ENCODE results near the gene PHF2. TPM values are rescaled to one million over a fixed set of nuclear protein-coding genes. Genes with fewer than 3 reads are reported as not detected.

PHF2 gene
- total and polyA plus RNA-seq, 4 experiments from 2014 or later: 0.48 to 41.2 (median 21.0) TPM

DNA sequence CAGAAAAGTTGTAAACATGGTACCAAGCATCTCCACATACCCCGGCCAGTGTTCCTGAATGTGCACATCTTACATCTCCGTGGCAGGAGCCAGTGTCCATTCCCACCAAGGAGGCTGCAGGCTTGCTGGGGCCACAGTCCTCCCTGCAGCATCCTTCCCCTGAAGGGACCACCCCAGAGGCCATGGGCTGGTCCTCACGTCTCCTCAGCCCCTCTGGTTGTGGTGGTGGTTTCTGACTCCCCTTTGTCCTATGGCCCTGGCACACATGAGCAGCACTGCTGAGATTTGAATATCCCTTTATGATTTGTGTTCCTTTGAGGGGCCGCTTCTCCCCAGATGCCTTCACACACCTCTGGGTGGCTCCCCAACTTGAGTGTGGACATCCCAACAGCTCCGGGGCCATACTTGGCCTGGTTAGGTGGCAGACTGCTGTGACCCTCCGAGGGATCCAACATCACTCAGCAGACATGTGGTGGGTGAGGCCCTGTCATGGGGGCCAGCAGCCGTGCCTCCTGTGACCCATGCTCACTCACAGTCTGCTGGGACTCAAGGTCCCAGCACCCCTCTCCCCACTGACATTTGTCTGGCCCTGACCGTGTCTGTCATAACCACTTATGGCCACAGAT lies 14.3 kb downstream of the PHF2 start:
- H3K9me3 ChIP-seq (ENCODE audit: control insufficient read depth in 1 of 2, low read length in 2 of 2): no peaks in the 10 kb centered on the region
- H3K9me3 Mint-ChIP-seq: no peaks in the 10 kb centered on the region
- no peaks in the 10 kb centered on the region for H3K27me3 Mint-ChIP-seq
- CTCF ChIA-PET (ENCODE audit: partially characterized antibody): no interaction called here
- POLR2A ChIA-PET (ENCODE audit: partially characterized antibody): no interaction called here
- H3K4me3 ChIP-seq (ENCODE audit: low read length in 2 of 2): no peak overlapping the region
- no peak overlapping the region for H3K4me3 Mint-ChIP-seq
- DNase-seq: no peak
- no peaks in the 10 kb centered on the region for H3K36me3 Mint-ChIP-seq
- H3K4me1 Mint-ChIP-seq: peaks cover 30 to 86% (median 61%) of the 10 kb centered on the region in 4 donors
- H3K27ac ChIP-seq (ENCODE audit: low read depth, low read length): no peak overlapping the region
- intact Hi-C loops (cut with micrococcal nuclease): no loop called here
- peak overlapping the region in 2 of 7 donors; percentile 61 to 63 for H3K27ac Mint-ChIP-seq
- peaks cover 12% of the 10 kb centered on the region for H3K4me1 ChIP-seq (ENCODE audit: insufficient read depth, low read length)
- no peaks in the 10 kb centered on the region for H3K27me3 ChIP-seq (ENCODE audit: insufficient read depth, low read length)
- no peaks in the 10 kb centered on the region for H3K36me3 ChIP-seq (ENCODE audit: insufficient read depth, low read length)

DNA sequence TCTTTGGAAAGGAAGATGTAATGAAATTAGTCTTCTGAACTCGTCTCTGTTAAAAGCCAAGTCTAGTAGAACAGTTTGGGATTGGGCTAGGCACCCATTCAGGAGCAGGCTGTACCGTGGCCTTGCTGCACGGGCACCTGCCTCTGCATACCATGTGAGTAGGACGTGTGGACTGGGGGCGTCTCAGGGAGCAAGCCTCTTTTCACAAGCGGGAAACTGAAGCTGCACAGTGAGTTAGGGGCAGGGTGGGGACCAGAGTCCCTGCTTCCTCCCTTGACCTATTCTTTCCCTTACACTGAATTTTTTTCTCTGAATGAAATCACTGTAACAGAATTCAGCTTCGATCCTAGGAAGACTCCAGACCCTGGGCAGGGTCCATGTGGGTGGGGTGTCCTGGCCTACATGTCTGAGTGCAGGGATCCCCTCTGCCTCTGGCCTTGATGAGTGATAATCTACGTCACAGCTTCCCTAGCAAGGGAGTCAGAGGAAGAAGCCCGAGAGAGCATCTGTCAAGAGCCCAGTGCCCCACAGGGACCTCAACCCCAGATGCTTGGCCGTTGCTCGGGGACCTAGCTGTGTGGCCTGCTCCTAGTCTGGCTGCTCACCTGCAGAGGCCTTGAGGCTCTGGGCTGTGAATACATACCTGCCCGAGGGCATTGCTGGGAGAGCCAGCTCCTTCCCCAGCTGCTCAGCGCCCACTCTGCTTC lies 15.1 kb downstream of the PHF2 start:
- ChIA-PET POLR2A (ENCODE audit: partially characterized antibody) (no interaction called here), CTCF (ENCODE audit: partially characterized antibody) (no interaction called here)
- Mint-ChIP-seq H3K4me1 (peaks cover 34 to 87% (median 66%) of the 10 kb centered on the region in 4 donors), H3K27me3 (no peaks in the 10 kb centered on the region), H3K27ac (peak overlapping the region in 1 of 7 donors; percentile 57), H3K36me3 (no peaks in the 10 kb centered on the region), H3K9me3 (no peaks in the 10 kb centered on the region), H3K4me3 (no peak overlapping the region)
- Histone ChIP-seq H3K9me3 (ENCODE audit: control insufficient read depth in 1 of 2, low read length in 2 of 2) (no peaks in the 10 kb centered on the region), H3K36me3 (ENCODE audit: insufficient read depth, low read length) (no peaks in the 10 kb centered on the region), H3K27ac (ENCODE audit: low read depth, low read length) (no peak overlapping the region), H3K4me3 (ENCODE audit: low read length in 2 of 2) (no peak overlapping the region), H3K4me1 (ENCODE audit: insufficient read depth, low read length) (peaks cover 19% of the 10 kb centered on the region), H3K27me3 (ENCODE audit: insufficient read depth, low read length) (no peaks in the 10 kb centered on the region)
- no peak for DNase-seq
- intact Hi-C loops (cut with micrococcal nuclease): no loop called here

DNA sequence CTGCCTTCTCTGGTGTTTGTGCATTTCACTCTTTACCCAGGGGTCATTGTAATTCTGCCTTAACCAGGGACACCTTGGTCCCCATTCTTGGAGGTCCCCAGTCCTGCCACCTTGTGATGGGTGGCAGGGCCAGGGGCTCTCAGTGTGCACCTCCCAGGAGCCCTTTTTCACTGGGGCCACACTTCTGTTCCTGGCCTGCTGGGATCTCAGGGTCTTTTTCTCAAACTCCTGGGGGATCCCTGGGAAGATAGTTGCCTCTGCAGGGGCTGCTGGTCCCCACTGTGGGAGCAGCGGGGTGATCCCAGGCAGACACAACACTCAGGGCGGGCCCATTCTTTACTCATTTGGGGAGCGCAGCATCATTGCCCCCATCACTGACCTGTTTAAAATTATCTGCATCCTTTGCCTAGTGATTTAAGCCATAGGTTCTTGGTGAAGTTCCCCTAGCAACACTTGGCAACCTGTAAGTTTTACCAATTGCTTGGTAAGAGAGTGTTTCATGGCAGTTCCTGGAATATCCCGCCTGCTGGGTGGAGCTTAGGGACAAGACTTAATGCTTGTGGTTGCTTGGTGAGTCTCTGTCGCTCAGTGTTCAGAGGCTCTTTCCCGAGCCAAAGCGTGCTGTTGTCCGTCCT lies 15.7 kb downstream of the PHF2 start:
- no peaks in the 10 kb centered on the region for H3K9me3 Mint-ChIP-seq
- intact Hi-C loops (cut with micrococcal nuclease): no loop called here
- H3K27ac Mint-ChIP-seq: no peak overlapping the region
- Histone ChIP-seq H3K4me3 (ENCODE audit: low read length in 2 of 2) (no peak overlapping the region), H3K4me1 (ENCODE audit: insufficient read depth, low read length) (peaks cover 20% of the 10 kb centered on the region), H3K9me3 (ENCODE audit: control insufficient read depth in 1 of 2, low read length in 2 of 2) (no peaks in the 10 kb centered on the region), H3K27me3 (ENCODE audit: insufficient read depth, low read length) (no peaks in the 10 kb centered on the region), H3K27ac (ENCODE audit: low read depth, low read length) (no peak overlapping the region), H3K36me3 (ENCODE audit: insufficient read depth, low read length) (no peaks in the 10 kb centered on the region)
- no peak overlapping the region for H3K4me3 Mint-ChIP-seq
- no peaks in the 10 kb centered on the region for H3K27me3 Mint-ChIP-seq
- peaks cover 30 to 84% (median 59%) of the 10 kb centered on the region in 4 donors for H3K4me1 Mint-ChIP-seq
- CTCF ChIA-PET (ENCODE audit: partially characterized antibody): interaction anchor here (0.7 to 1.1 kb wide), 2 partner anchors 10 to 26 kb away, joined by 3 to 5 read pairs; no protein-coding TSS in a partner anchor
- POLR2A ChIA-PET (ENCODE audit: partially characterized antibody): interaction anchor here (1.0 kb wide), 1 partner anchor 14 kb away, joined by 4 read pairs; no protein-coding TSS in a partner anchor
- H3K36me3 Mint-ChIP-seq: no peaks in the 10 kb centered on the region
- no peak for DNase-seq

DNA sequence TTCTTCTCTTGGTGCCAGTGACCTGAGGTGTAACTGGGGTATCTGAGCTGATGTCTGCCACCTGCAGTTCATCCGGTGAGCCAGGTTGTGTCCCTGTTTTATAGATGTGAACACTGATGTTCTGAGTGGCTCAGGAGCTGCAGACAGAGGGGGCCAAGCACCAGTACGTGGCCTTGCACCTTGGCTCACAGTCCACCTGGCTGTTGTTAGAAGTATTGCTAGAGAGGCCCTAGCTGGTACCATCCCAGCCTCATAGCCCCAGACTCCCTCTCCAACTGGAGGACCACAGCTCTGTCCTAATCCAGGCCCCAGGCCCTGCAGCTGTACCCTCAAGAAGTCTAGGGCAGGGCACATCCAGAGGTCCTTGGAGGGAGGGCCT lies 16.2 kb downstream of the PHF2 start:
- no peaks in the 10 kb centered on the region for H3K27me3 Mint-ChIP-seq
- H3K27ac ChIP-seq (ENCODE audit: low read depth, low read length): no peak overlapping the region
- no peak overlapping the region for H3K4me3 ChIP-seq (ENCODE audit: low read length in 2 of 2)
- H3K4me1 ChIP-seq (ENCODE audit: insufficient read depth, low read length): peaks cover 25% of the 10 kb centered on the region
- no peak overlapping the region for H3K27ac Mint-ChIP-seq
- ChIA-PET POLR2A (ENCODE audit: partially characterized antibody) (interaction anchor here (1.0 kb wide), 1 partner anchor 14 kb away, joined by 4 read pairs; no protein-coding TSS in a partner anchor), CTCF (ENCODE audit: partially characterized antibody) (interaction anchor here (0.7 to 1.1 kb wide), 2 partner anchors 10 to 27 kb away, joined by 3 to 5 read pairs; no protein-coding TSS in a partner anchor)
- no peak for DNase-seq
- no peak overlapping the region for H3K4me3 Mint-ChIP-seq
- peaks cover 34 to 84% (median 61%) of the 10 kb centered on the region in 4 donors for H3K4me1 Mint-ChIP-seq
- H3K9me3 Mint-ChIP-seq: no peaks in the 10 kb centered on the region
- H3K9me3 ChIP-seq (ENCODE audit: control insufficient read depth in 1 of 2, low read length in 2 of 2): no peaks in the 10 kb centered on the region
- H3K36me3 Mint-ChIP-seq: no peaks in the 10 kb centered on the region
- no peaks in the 10 kb centered on the region for H3K27me3 ChIP-seq (ENCODE audit: insufficient read depth, low read length)
- intact Hi-C loops (cut with micrococcal nuclease): no loop called here
- no peaks in the 10 kb centered on the region for H3K36me3 ChIP-seq (ENCODE audit: insufficient read depth, low read length)

DNA sequence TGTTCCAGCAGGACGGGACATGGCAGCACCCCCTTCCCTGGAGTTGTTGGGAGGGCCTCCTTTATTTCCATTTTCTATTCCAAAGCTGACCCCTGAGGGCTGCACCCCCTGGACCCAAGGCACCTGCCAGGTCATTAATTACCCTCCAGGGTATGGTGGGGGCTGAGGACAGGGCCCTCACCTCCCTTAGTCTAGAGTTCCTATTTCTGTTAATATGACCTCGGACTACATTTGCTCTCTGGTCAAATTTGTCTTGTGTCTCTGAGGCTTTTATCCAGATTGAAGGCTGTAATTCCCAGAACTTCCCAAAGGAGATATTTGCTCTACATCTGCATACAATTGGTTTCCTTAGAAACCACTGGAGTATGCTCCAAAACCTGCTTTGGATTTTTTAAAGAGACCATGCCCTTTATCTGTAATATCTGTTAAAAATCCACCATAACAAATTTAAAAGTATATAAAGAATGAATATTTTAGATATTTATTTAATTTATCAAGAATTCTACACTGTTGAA lies 16.8 kb downstream of the PHF2 start:
- Mint-ChIP-seq H3K4me1 (peaks cover 40 to 84% (median 62%) of the 10 kb centered on the region in 4 donors), H3K4me3 (no peak overlapping the region), H3K27me3 (no peaks in the 10 kb centered on the region), H3K27ac (no peak overlapping the region), H3K36me3 (no peaks in the 10 kb centered on the region), H3K9me3 (no peaks in the 10 kb centered on the region)
- ChIA-PET POLR2A (ENCODE audit: partially characterized antibody) (interaction anchor here (1.0 kb wide), 1 partner anchor 15 kb away, joined by 4 read pairs; no protein-coding TSS in a partner anchor), CTCF (ENCODE audit: partially characterized antibody) (interaction anchor here (0.7 to 1.1 kb wide), 2 partner anchors 11 to 27 kb away, joined by 3 to 5 read pairs; no protein-coding TSS in a partner anchor)
- Histone ChIP-seq H3K4me1 (ENCODE audit: insufficient read depth, low read length) (peaks cover 26% of the 10 kb centered on the region), H3K9me3 (ENCODE audit: control insufficient read depth in 1 of 2, low read length in 2 of 2) (no peaks in the 10 kb centered on the region), H3K27me3 (ENCODE audit: insufficient read depth, low read length) (no peaks in the 10 kb centered on the region), H3K27ac (ENCODE audit: low read depth, low read length) (no peak overlapping the region), H3K4me3 (ENCODE audit: low read length in 2 of 2) (no peak overlapping the region), H3K36me3 (ENCODE audit: insufficient read depth, low read length) (no peaks in the 10 kb centered on the region)
- DNase-seq: no peak
- intact Hi-C loops (cut with micrococcal nuclease): no loop called here

DNA sequence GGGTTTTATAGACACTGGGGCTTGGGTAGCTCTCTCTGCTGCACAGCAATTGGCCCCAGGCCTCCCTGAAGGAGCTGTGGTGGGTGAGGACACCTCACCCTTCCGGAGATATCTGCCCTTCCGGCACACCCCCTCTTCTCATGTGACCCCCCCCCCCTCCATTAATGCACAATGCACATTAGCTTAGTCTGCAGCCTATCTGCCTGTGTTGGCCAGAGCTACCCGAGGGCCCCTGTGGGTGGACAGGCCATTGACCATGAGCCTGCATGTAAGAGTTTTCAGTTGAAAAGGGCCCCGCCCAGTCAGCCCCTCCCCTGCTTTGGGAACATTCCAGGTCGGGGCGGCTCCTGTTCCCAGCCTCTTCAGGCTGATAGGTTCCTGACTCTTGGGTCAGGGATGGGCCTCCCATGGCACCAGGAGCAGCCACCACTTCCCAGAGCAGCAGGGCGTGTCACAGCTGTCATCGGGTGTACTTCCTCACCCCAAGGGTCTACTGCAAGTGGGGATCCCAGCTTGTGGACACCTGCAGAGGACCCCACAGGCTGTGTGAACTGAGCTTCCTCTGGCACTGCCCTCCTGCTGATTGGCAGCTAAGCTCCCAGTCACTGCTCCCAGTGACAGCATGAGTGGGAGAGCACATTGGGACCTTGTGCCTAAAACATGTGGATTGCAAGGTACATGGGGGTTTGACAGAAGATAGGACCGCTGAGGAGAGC lies 17.8 kb downstream of the PHF2 start:
- DNase-seq: no peak
- intact Hi-C loops (cut with micrococcal nuclease): no loop called here
- H3K4me3 Mint-ChIP-seq: no peak overlapping the region
- H3K9me3 Mint-ChIP-seq: no peaks in the 10 kb centered on the region
- Histone ChIP-seq H3K36me3 (ENCODE audit: insufficient read depth, low read length) (no peaks in the 10 kb centered on the region), H3K27ac (ENCODE audit: low read depth, low read length) (no peak overlapping the region), H3K4me1 (ENCODE audit: insufficient read depth, low read length) (peaks cover 34% of the 10 kb centered on the region), H3K4me3 (ENCODE audit: low read length in 2 of 2) (no peak overlapping the region), H3K27me3 (ENCODE audit: insufficient read depth, low read length) (no peaks in the 10 kb centered on the region), H3K9me3 (ENCODE audit: control insufficient read depth in 1 of 2, low read length in 2 of 2) (no peaks in the 10 kb centered on the region)
- H3K4me1 Mint-ChIP-seq: peaks cover 42 to 85% (median 65%) of the 10 kb centered on the region in 4 donors
- H3K36me3 Mint-ChIP-seq: no peaks in the 10 kb centered on the region
- peak overlapping the region in 1 of 7 donors; percentile 22 for H3K27ac Mint-ChIP-seq
- ChIA-PET CTCF (ENCODE audit: partially characterized antibody) (interaction anchor here (0.7 to 1.0 kb wide), 2 partner anchors 12 to 54 kb away, joined by 3 read pairs; no protein-coding TSS in a partner anchor), POLR2A (ENCODE audit: partially characterized antibody) (no interaction called here)
- no peaks in the 10 kb centered on the region for H3K27me3 Mint-ChIP-seq

Measured in CD4-positive, alpha-beta memory T cell (primary cell).